Uterus (tissue), 4 donors: ENCODE data around the gene SMTNL1. TPM values are rescaled to one million over a fixed set of nuclear protein-coding genes. Genes with fewer than 3 reads are reported as not detected.
A peak's percentile ranks its signal among the peaks of the same experiment; 100 is the strongest.

Experiments
- DNase-seq, 2 donors: peaks; one replicate each; pipeline ENCODE4 v3.0.0-alpha.2; 2019 to 2020
- H3K27ac ChIP-seq, 2 donors: fragments of 200-600 bp; sonication (generic); 1 replicate in 1 of 2; 2 replicates in 1 of 2; pipeline ENCODE4 v1.5.1; 2016 to 2018
- H3K27me3 ChIP-seq, 2 donors: fragments of 200-600 bp; sonication (generic); one replicate each; pipeline ENCODE4 v1.5.1; 2018 to 2019; ENCODE audit warnings: control low read depth in 1 of 2
- H3K36me3 ChIP-seq, 2 donors: fragments of 200-600 bp; sonication (generic); one replicate each; pipeline ENCODE4 v1.5.1; 2019; ENCODE audit warnings: control low read depth in 1 of 2
- H3K4me1 ChIP-seq, 2 donors: fragments of 200-600 bp; sonication (generic); one replicate each; pipeline ENCODE4 v1.5.1; 2018 to 2019; ENCODE audit warnings: control low read depth in 1 of 2
- H3K4me3 ChIP-seq, 2 donors: fragments of 200-600 bp; sonication (generic); 1 replicate in 1 of 2; 2 replicates in 1 of 2; pipeline ENCODE4 v1.5.1; 2018 to 2019; ENCODE audit warnings: mild to moderate bottlenecking in 1 of 2
- H3K9me3 ChIP-seq, 2 donors: fragments of 200-600 bp; sonication (generic); one replicate each; pipeline ENCODE4 v1.5.1; 2019; ENCODE audit warnings: control low read depth in 1 of 2
- POLR2A ChIP-seq, 2 donors: fragments of 450-650 bp; IDR thresholded peaks; one replicate each; pipeline ENCODE4 v1.6.1; 2016; ENCODE audit warnings: antibody characterized with exemption in 2 of 2, mild to moderate bottlenecking in 1 of 2, moderate library complexity in 1 of 2
- intact Hi-C: fragments of 100-400 bp; cut with DNase I; formaldehyde crosslinking; loops from one replicate; pipeline ENCODE4 v1.15.1; 2023; ENCODE audit warnings: low total_unique reads
- small RNA-seq: library from RNA; depleted of rRNA; stranded (forward); fragments of <200 nt; gene quantifications from one replicate; pipeline ENCODE3, GENCODE V24; 2016
- total RNA-seq, 4 donors: library from RNA; depleted of rRNA in 3 of 4; stranded (reverse); fragments of >200 nt in 3 of 4; gene quantifications; one replicate each; pipeline versions ENCODE4 v1.1.0 to v1.2.4, GENCODE V29; 2014 to 2023
- TF ChIP-seq, protein P1 (sequence below), 4 experiments: fragments of 200-600 bp in 2 of 4; fragments of 450-650 bp in 2 of 4; sonication (generic) in 2 of 4; IDR thresholded peaks; one replicate each; pipeline ENCODE4 v1.5.1; 2016 to 2019; ENCODE audit warnings: antibody characterized with exemption in 4 of 4, mild to moderate bottlenecking in 2 of 4, moderate library complexity in 1 of 4
- donor health status: DM: yes; HTN: yes; CAD: no.

Gene SMTNL1
- total RNA-seq, 4 donors from 2014 or later = not detected

GRCh38 chr11:57598831-57599155 lies 61.4 kb downstream of the SMTNL1 start:
- intact Hi-C loops = loop anchor here (10.0 kb wide), 1 partner anchor 46 kb away; the partner anchor contains the start of gene YPEL4

GRCh38 chr11:57599381-57599780 lies 62.0 kb downstream of the SMTNL1 start:
- Histone ChIP-seq H3K9me3 (no peaks in the 10 kb centered on the region), H3K4me1 (peaks cover 0 to 4% of the 10 kb centered on the region in 2 donors), H3K27ac (peak overlapping the region; percentile 99), H3K36me3 (no peaks in the 10 kb centered on the region), H3K27me3 (no peaks in the 10 kb centered on the region), H3K4me3 (peak overlapping the region in 1 of 2 donors; percentile 84)
- no peak for DNase-seq
- intact Hi-C loops = loop anchor here (10.0 kb wide), 1 partner anchor 45 kb away; the partner anchor contains the start of gene YPEL4
- TF ChIP-seq, protein P1, sequence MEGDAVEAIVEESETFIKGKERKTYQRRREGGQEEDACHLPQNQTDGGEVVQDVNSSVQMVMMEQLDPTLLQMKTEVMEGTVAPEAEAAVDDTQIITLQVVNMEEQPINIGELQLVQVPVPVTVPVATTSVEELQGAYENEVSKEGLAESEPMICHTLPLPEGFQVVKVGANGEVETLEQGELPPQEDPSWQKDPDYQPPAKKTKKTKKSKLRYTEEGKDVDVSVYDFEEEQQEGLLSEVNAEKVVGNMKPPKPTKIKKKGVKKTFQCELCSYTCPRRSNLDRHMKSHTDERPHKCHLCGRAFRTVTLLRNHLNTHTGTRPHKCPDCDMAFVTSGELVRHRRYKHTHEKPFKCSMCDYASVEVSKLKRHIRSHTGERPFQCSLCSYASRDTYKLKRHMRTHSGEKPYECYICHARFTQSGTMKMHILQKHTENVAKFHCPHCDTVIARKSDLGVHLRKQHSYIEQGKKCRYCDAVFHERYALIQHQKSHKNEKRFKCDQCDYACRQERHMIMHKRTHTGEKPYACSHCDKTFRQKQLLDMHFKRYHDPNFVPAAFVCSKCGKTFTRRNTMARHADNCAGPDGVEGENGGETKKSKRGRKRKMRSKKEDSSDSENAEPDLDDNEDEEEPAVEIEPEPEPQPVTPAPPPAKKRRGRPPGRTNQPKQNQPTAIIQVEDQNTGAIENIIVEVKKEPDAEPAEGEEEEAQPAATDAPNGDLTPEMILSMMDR (IDR thresholded peaks at IDR 0.05) = no peak
- no peak for TF ChIP-seq POLR2A (IDR thresholded peaks at IDR 0.05)

More at GRCh38 chr11:57598831-57599155, 61.4 kb downstream of the SMTNL1 start:
- peak; percentile 42 to 51 for DNase-seq
- Histone ChIP-seq H3K9me3 (no peaks in the 10 kb centered on the region), H3K4me3 (peak overlapping the region; percentile 73 to 84), H3K27ac (peak overlapping the region; percentile 99), H3K36me3 (no peaks in the 10 kb centered on the region), H3K27me3 (no peaks in the 10 kb centered on the region), H3K4me1 (peaks cover 0 to 4% of the 10 kb centered on the region in 2 donors)
- TF ChIP-seq, protein P1 (IDR thresholded peaks at IDR 0.05) = no peak
- TF ChIP-seq POLR2A (IDR thresholded peaks at IDR 0.05) = no peak

Small RNA genes lying within 50 kb of the gene (small RNA-seq; reads per million reads assigned to genes)
- not detected for gene RN7SL605P

Other genes starting within 250 kb of the SMTNL1 start
- gene TNKS1BP1, start 212.6 kb upstream of the SMTNL1 start, total RNA-seq = 100 to 1,000 TPM in 1 of 4 donors, 10 to 100 TPM in 3; 22.5 to 269 (median 70.8) TPM
- 100 to 1,000 TPM in 1 of 4 donors, 10 to 100 TPM in 3; 29.4 to 115 (median 75.3) TPM for gene SSRP1, start 201.7 kb upstream of the SMTNL1 start, total RNA-seq
- gene P2RX3, start 199.2 kb upstream of the SMTNL1 start, total RNA-seq = under 1 TPM in 1 of 4 donors, not detected in 3; 0.69 TPM
- not detected for gene PRG3, start 156.4 kb upstream of the SMTNL1 start, total RNA-seq
- under 1 TPM in 1 of 4 donors, not detected in 3; 0.21 TPM for gene PRG2, start 146.9 kb upstream of the SMTNL1 start, total RNA-seq
- 100 to 1,000 TPM in 2 of 4 donors, 10 to 100 TPM in 2; 44.1 to 333 (median 102) TPM for gene SLC43A3, start 110.5 kb upstream of the SMTNL1 start, total RNA-seq
- gene RTN4RL2, start 77.1 kb upstream of the SMTNL1 start, total RNA-seq = 1 to 10 TPM in 1 of 4 donors, not detected in 3; 1.7 TPM
- gene SLC43A1, start 21.9 kb upstream of the SMTNL1 start, total RNA-seq = 10 to 100 TPM; 13.1 to 48.4 (median 22.5) TPM
- gene TIMM10, start 6.8 kb upstream of the SMTNL1 start, total RNA-seq = 10 to 100 TPM in 3 of 4 donors, 1 to 10 TPM in 1; 7.7 to 47.4 (median 19.6) TPM
- gene UBE2L6, start 30.1 kb downstream of the SMTNL1 start, total RNA-seq = 10 to 100 TPM; 28.3 to 87.9 (median 84.2) TPM
- 100 to 1,000 TPM in 3 of 4 donors, 10 to 100 TPM in 1; 39.3 to 742 (median 362) TPM for gene SERPING1, start 60.1 kb downstream of the SMTNL1 start, total RNA-seq
- gene YPEL4, start 112.3 kb downstream of the SMTNL1 start, total RNA-seq = 1 to 10 TPM in 3 of 4 donors, under 1 TPM in 1; 0.26 to 7.6 (median 2.7) TPM
- 10 to 100 TPM in 2 of 4 donors, 1 to 10 TPM in 2; 3.1 to 24.4 (median 12.2) TPM for gene CLP1, start 120.2 kb downstream of the SMTNL1 start, total RNA-seq
- gene ZDHHC5, start 130.5 kb downstream of the SMTNL1 start, total RNA-seq = 10 to 100 TPM; 27.2 to 50.6 (median 34.6) TPM
- gene MED19, start 174.6 kb downstream of the SMTNL1 start, total RNA-seq = 10 to 100 TPM in 1 of 4 donors, 1 to 10 TPM in 3; 5.9 to 11.3 (median 9.1) TPM
- gene TMX2, start 175.0 kb downstream of the SMTNL1 start, total RNA-seq = 10 to 100 TPM; 23.3 to 62.1 (median 49.8) TPM
- gene SELENOH, start 203.9 kb downstream of the SMTNL1 start, total RNA-seq = 100 to 1,000 TPM in 2 of 4 donors, 10 to 100 TPM in 2; 78.3 to 475 (median 105) TPM
- not detected for gene BTBD18, start 214.2 kb downstream of the SMTNL1 start, total RNA-seq
- 100 to 1,000 TPM in 3 of 4 donors, 10 to 100 TPM in 1; 54.1 to 226 (median 166) TPM for gene CTNND1, start 224.2 kb downstream of the SMTNL1 start, total RNA-seq